GM18873 (cell line): Measurements from ENCODE around the gene RAD51B.

Source experiments
- ATAC-seq: cut with Tn5 transposase; IDR thresholded peaks from one replicate; pipeline ENCODE4 v1.9.1; 2021; ENCODE audit warnings: mild to moderate bottlenecking, moderate library complexity, moderate number of reproducible peaks; ENCODE audit not compliant: unreplicated experiment, low FRiP score

The RAD51B gene

GRCh38 chr14:68638141-68638999 lies 818.8 kb downstream of the RAD51B start:
- no peak for ATAC-seq

GRCh38 chr14:68639000-68639757 lies 819.6 kb downstream of the RAD51B start:
- ATAC-seq: no peak

- ATAC-seq: no peak
Observed at GRCh38 chr14:68639758-68640574, 820.4 kb downstream of the RAD51B start.

GRCh38 chr14:68643673-68644072 lies 824.1 kb downstream of the RAD51B start:
- ATAC-seq: no peak

GRCh38 chr14:68644101-68644500 lies 824.5 kb downstream of the RAD51B start:
- no peak for ATAC-seq

GRCh38 chr14:68645371-68645770 lies 825.8 kb downstream of the RAD51B start:
- ATAC-seq: no peak

- ATAC-seq: no peak
Observed at GRCh38 chr14:68649476-68650189, 830.1 kb downstream of the RAD51B start.

GRCh38 chr14:68650404-68650994 lies 830.9 kb downstream of the RAD51B start:
- no peak for ATAC-seq

- no peak for ATAC-seq
Observed at GRCh38 chr14:68651075-68651474, 831.5 kb downstream of the RAD51B start.

- ATAC-seq: no peak
Observed at GRCh38 chr14:68651652-68652432, 832.3 kb downstream of the RAD51B start.

- no peak for ATAC-seq
Observed at GRCh38 chr14:68652433-68652690, 832.8 kb downstream of the RAD51B start.

GRCh38 chr14:68653108-68653507 lies 833.5 kb downstream of the RAD51B start:
- ATAC-seq: no peak

GRCh38 chr14:68653804-68654203 lies 834.2 kb downstream of the RAD51B start:
- no peak for ATAC-seq

GRCh38 chr14:68654471-68654941 lies 834.9 kb downstream of the RAD51B start:
- ATAC-seq: no peak

GRCh38 chr14:68655021-68655831 lies 835.6 kb downstream of the RAD51B start:
- no peak for ATAC-seq

- ATAC-seq: no peak
Observed at GRCh38 chr14:68655911-68656316, 836.3 kb downstream of the RAD51B start.

- no peak for ATAC-seq
Observed at GRCh38 chr14:68656452-68656851, 836.9 kb downstream of the RAD51B start.

GRCh38 chr14:68657300-68658028 lies 837.9 kb downstream of the RAD51B start:
- no peak for ATAC-seq
